ENCODE results near the gene CDH23.

GRCh38 chr10:71643904-71644303 is 247.2 kb downstream of the CDH23 start:
- TF ChIP-seq EZH2 (IDR thresholded peaks at IDR 0.05; ENCODE audit: borderline replicate concordance) (no peak), CTCF (IDR thresholded peaks at IDR 0.05; ENCODE audit: poor library complexity) (no peak), EZH2phosphoT487 (IDR thresholded peaks at IDR 0.05; ENCODE audit: low read depth, severe bottlenecking, unreplicated experiment) (no peak)
